Activated CD4-positive, alpha-beta T cell treated with anti-CD3 and anti-CD28 coated beads for 24 hours (primary cell): Measurements from ENCODE around the gene GNG10.
A peak's percentile ranks its signal among the peaks of the same experiment; 100 is the strongest.
"Not testable (repeated sequence)": the region's sequence is repeated elsewhere in the genome, so short reads cannot be mapped to it uniquely, and the experiment has no call there.

ENCODE experiments used
- DNase-seq, 2 donors: peaks; one replicate each; pipeline ENCODE4 v3.0.0-alpha.2; 2020; ENCODE audit warnings: low read depth in 2 of 2

Gene GNG10

DNA sequence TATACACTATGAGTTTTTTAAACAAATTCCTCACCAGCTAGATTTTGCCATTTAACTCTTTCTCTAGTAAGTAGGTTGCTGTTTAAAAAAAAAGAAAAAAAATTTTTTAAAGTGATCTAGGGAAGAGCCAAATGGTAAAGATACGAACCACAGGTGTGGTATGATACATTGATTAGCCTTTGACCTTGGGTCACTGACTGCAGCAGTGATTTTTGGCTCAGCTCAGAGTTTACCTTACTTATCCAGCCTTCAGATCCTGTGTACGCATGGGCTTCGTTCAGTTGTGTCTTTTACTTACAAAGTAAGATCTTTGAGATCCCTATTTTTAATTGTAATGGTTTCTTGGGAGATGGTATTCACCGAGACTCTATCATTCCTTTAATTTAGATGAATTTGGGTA lies 12.4 kb upstream of the GNG10 start:
- DNase-seq: no peak

DNA sequence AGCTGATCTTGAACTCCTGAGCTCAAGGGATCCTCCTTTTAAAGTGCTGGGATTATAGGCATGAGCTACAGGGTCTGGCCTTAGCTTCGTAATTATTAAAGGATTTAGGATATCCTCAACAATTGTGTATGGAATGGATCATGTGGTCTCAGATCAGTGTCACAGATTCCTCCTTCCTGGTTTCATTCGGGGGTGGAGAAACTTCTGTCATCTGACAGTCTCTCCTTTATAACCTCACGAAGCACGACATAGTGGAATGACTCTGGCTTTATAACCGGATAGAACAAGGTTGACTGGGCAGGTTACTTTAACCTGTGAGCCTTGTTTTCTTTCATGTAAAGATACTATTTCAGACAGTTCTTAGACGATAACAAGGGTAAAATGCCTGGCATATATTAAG lies 4.4 kb upstream of the GNG10 start:
- DNase-seq: no peak

DNA sequence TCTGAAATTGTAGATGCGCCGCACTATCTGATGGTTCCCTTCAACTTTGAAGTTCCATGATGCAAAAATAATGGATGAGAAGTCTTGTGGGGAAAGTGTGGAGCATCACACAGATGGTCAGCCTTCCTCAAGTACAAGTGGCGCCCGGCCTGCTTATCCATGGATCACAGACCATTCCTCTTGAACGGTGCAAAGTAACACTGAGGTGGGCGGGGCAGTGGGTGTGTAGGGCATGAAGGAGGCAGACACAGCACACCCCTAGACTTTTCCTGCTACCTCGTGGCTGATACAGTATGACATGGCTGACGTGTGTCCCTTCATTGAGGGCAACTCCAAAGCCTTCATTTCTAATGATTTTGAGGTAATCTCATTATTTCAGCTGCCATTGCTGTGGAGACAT lies 2.5 kb upstream of the GNG10 start:
- DNase-seq: no peak

DNA sequence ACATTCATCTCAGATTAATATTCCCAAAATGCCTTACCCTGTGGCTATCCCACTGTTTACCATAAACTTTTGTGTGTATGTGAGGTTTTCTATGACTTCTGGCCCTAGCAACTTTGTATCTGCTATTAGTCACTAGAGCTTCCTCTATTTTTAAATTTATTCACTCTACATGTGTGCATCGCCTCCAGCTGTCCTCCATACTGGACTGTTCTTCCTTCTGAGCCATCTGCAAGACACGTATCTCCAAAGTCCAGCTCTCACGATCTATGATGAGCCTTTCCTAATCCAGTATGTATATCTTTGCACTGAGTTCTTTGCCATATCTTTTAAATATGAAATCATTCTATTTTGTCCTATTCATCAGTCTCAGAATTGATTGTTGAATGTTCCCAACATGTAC lies 1.7 kb upstream of the GNG10 start:
- DNase-seq: no peak

DNA sequence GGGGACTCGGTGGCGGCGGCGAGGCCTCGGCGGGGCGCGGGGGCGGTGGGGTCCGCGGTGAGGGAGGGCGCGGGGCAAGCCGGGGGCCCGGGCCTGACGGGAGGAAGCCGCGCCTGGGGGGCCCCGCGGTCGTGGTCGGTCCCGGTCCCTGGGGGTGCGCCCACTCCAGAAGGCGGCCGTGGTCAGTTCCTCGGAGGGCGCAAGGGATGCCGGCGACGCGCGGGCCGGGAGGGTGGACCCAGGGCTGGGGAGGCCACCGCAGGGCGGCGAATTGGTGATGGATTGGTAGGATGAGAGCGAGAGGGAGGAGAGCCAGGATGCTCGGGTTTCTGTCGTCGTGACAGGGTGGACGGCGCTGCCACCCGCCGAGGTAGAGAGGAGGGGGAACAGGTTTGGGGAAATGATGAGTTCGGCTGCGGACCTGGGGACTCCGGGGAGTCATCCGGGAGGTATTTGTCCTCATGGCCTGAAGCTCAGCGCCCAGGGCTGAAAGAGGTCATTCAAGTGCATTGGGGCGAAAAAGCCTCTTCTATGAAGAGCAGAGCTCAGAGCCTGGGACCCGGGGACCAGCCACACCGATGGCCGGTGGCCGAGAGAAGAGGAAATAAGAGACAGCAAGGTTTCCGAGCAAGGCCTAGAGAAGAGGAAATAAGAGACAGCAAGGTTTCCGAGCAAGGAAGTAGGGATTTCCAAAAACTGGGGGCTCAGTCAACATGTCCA lies 557 bp downstream of the GNG10 start:
- DNase-seq: peak in 1 of 2 donors; percentile 6

DNA sequence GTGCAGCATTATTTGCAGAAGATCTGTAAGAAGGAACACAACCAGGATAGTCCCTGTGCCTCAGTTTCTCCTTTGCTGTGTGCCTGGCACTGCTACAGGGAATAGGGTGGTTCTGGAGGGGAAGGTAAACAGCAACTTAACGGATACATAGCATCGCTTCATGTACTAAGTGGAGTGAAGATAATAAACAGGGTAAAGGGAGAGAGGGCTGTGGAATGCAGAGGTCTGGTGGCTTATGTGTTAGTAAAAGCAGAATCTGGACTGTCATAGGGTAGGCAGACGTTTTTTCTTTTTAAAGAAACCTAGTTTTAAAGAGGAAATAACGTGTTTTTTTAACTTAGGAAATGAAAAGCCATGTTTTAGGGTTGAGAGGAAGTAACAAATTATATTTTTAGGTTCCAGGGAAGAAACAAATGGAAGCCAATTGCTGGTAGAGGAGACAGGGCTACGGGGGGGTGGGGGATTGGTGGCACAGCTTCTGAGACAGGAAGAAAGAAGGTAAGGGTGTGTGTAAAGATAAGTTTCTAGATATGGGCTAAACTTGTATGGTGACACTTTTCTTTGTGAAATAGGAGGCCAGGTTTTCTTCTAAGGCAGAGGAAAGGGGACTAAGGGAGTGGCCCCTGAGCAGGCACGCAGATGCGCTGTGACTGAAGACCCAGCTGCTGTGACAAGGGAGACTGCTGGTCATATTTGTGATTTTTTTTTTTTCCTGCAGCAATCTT lies 1.3 kb downstream of the GNG10 start:
- no peak for DNase-seq

DNA sequence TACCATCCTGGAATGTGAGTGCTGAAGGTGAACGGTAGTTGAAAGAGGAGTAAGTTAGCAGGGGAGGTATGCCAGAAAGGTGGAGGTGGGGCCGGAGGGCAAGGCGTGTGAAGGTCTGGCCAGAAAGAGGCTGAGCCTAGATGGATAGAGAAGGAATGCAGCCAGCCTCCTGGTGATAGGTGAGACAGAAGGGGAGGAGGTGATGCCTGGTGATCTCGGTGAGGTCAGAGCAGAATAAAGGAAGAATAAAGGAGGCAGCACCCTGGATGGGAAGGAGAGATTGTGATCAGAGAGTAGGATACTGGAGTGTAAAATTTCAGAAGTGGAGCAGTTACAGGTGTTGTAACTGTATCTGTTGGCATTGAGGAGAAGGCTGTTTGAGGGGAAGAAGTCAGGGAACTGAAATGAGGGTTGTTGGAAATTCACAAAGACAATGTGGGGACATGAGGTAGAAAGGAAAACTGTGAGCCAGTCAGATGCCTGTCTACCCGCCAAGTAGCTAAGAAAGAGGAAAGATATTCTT lies 2.0 kb downstream of the GNG10 start:
- no peak for DNase-seq

DNA sequence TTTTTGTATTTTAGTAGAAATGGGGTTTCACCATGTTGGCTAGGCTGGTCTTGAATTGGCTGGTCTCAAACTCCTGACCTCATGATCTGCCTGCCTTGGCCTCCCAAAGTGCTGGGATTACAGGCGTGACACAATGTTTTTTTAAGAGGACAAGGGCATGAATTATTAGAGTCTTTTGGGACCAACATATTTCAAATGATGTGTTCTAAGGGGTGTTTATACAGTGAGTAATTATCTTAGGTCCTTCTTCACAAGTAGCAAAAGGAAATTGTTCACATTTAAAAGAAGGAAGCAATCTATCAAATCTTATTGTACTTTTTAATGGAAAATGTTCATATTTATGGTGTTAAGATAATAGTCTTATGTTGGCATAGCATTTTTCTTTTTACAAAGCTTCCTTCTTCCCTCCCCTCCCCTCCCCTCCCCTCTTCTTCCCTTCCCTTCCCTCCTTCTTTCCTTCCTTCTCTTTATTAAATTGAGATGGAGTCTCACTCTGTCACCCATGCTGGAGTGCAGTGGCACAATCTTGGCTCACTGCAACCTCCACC lies 6.7 kb downstream of the GNG10 start:
- DNase-seq: no peak

DNA sequence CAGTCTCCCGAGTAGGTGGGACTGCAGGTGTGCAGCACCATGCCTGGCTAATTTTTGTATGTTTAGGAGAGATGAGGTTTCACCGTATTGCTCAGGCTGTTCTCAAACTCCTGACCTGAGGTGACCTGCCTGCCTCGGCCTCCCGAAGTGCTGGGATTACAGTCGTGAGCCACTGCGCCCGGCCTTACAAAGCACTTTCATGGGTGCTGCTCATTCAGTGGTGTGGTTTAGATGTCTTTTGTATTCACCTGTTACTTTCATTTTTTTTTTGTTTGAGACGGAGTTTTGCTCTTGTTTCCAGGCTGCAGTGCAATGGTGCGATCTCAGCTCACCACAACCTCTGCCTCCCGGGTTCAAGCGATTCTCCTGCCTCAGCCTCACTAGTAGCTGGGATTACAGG lies 7.2 kb downstream of the GNG10 start:
- not testable (repeated sequence) for DNase-seq

DNA sequence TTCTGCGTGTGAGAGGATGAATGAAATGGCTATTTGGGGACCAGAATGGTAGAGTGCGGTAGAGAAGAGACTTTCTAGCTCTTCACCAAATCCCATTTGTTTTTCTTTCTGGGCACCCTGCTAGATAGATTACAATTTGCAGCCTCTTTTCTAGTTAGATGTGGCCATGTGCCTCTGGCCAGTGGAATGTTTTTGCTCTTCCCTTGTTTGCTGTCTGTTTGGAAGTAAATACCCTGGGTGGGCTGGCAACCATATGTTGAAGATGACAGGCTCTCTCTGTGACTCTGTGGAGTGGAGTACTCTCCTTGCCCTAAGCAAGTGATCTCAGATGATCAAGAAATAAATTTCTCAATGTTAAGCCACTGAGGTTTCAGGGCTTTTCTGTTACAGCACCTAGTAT lies 12.9 kb downstream of the GNG10 start:
- DNase-seq: no peak

DNA sequence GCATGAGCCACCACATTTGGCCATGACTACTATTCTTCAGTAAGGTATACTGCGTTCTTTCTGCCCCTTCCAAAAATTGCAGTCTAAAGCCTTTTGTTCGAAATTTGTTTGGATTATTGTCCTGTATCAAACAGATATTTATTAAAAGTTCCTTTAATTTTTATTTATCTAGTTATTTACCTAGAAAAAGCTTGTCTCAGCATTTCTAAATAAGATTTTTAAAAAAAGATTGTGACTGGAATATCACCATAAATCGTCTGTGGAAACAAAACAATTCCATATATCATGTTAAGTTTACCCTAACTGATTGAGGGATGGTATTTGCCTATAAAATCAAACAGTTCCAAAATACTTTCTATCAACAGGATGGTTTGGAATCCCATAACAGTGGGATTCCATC lies 14.7 kb downstream of the GNG10 start:
- no peak for DNase-seq

DNA sequence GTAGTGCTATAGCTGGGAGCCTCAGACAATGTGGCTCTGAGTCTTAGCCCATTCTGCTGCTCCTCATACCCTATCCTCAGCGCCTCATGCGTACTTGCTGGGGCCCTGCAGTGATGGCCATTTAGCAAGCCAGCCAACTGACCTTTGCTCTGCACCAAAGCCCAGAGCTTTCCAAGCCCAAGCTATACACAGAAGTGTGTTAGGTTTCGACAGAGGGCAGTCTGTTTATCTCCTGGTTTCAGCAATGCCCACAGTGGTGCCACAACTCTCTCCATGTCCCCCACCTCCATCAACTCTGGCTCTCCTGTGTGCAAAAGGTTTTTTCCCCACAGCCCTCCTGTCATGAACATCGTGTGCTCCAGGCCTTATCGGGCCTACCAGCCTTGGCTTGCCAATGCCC lies 16.9 kb downstream of the GNG10 start:
- DNase-seq: no peak

DNA sequence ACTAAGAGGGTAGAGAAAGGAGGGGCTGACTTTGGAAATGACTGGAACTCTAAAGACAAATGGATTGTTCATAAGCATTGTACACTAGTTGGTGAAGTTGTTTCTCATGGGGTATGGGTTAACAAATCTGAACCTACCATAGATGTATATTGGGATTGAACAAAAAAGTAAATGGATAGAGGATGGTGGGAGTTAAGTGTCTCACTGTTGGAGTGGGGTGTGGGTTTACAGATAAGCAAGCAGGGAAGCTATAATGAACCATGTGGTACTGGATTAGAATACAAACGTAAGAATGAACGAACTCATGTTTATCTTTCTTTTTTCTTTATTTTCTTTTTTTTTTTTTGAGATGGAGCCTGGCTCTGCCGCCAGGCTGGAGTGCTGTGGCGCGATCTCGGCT lies 17.8 kb downstream of the GNG10 start:
- no peak for DNase-seq

DNA sequence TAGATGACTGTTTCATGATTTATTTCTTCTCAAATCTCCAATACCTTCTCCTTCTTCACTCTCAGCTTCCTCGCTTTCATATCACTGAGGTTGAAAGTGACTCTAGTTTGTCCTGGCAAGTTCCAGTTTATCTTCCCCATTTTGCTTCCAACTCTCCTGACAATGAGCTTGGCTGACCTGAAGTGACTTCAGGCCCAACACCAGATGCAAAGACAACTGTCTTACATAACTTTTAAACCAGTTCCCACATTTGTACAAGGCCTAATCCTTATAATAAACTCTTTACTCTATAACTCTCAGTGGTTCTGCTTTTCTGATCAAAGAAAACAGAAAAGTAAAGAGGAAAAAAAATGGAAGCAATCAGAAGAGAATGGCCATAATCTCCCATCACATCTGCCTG lies 22.0 kb downstream of the GNG10 start:
- no peak for DNase-seq

DNA sequence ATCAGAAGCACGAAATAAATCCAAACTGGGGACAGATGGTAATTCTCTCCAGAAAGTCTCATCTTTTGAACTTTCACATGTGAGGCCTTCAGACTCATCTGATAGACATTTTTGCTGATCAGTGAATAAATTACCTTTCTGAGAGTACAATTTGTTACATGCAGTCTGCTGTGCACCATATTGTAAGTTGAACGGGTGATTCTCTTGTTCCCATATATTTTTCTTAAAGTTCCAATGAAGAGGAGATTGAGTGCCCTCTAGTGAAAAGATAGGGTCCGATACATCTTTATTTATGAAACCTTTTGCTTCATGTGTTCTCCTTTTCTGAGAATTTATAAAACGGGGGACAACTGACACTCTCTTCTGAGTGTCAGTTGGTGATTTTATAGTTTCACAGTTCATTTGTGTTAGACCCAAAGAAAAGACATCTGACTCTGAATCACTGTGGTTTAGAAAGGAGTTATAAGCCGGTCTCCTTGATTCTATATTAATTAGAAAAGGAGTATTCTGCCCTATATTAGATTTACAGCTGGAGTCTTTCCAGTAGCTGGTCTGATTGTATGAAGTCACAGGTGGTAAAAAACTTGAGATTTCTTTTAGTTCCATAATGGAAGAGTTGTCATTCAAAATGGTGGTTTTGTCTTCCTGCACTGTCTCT lies 30.4 kb downstream of the GNG10 start:
- no peak for DNase-seq

DNA sequence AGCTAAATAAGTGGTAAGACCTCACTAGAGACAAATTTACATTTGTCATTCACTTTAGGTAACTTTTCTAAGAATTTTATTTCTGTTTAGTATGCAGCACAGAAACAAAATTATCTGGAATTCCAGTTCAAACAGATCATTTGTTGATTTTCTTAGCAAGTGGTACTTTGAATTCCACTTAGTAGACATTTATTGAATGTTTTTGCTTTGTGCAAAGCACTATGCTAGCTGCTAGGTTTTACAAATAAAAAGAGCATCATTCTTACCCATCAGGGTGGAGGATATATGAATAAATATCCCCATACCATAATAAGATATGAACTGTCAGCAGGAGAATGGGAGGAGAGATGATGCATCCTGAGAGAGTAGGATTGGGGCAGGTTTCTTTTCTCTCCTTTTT lies 35.4 kb downstream of the GNG10 start:
- no peak for DNase-seq

DNA sequence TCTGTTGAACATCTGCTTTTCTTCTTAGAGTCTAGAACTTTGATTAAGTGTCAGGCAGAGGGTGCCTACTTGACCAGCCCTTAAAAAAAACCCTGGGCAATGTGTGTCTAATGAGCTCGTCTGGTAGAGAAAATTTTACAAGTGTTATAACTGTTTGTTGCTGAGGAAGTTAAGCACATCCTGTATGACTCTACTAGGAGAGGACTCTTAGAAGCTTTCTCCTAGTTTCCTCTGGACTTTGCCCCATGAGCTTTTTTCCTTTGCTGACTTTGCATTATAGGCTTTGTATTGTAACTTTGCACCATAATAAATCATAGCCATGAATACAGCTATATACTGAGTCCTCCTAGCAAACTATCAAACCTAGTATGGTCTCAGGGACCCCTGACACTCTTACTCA lies 39.4 kb downstream of the GNG10 start:
- no peak for DNase-seq

DNA sequence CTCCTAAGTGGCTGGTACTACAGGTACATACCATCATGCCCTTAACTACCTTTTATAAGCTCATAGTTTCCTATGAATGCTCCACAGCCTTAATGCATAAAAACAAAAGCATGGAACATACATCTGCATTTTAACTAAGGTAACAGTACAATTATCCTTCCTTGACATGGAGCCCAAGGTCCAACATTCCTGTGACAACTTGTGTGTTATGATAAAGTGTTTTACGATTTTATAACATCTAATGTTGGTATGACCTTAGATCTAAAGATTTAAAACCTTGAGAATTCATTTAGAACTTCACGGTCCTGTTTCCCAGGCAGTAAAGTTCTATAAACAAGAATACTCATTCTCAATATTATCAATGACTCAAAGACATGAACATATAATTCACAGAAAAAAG lies 43.1 kb downstream of the GNG10 start:
- no peak for DNase-seq

DNA sequence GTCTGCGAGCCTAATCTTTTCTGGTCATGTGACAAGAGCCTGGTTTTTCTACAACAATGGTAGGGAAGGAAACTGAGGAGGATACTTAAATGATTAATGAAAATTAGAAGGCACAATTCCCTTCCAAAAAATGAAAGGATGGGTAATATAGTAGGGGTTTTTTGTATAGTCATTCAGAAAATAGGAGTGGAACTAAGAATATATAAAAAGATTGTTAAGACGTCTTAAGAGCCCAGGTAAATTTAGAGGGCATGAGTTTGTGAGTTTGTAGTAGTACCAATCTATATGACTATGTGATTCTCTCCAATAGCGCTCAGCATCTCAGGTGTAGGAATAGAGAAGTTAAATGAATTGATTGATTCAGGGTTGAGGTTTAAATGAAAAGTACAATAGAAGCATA lies 50.1 kb downstream of the GNG10 start:
- DNase-seq: no peak

DNA sequence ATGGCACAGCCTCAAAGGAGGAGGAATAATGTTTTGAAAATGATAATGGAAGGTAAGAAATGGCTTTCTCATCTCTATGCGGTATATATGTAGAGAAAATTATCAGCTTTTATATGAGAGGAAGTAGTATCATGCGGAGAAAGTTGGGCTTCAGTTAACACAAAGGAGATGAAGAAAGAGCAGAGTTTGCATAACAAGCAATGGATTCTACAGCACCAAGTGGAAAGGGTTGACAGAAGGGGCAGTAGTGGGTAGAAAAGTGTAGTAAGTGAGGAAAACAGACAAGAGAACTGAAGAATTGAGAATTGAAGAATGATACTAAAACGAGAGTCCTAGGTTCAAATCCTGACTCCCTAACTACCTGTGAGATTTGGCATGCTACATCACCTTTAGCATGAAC lies 51.0 kb downstream of the GNG10 start:
- no peak for DNase-seq

DNA sequence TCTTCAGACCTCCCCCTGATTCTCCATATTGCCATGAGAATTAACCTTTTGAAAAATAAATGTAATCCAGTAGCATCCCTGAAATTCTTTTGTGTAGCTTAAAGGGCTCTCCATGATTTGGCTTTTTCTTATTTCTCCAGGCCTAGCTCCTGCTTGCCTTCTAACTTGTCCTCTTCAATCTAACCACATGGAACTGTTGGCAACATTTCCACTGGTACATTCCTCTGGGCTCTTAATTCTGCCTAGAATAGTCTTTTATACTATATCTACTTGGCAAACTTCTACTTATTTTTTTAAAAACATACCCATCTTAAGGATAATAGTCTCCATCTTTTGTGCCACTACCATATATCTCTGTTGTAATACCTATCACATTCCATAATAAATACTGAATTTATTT lies 54.1 kb downstream of the GNG10 start:
- DNase-seq: no peak

DNA sequence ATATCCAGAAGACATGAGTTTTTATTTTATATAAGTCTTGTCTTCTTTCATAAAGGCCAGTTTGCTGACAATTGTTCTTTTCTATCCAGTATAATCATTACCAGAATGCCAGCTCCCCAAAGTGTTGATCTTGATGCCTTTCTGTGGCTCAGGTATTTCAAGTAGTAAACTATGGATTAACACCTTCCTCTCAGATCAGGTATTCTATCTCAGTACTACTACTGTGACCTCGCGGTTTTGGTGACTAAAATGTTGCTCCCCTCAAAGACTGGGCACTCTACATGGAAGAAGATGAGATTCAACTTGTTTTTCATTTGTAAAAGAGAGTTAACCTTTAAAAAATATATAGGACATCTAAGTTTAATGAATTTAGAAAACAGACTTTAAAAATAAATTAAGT lies 58.1 kb downstream of the GNG10 start:
- no peak for DNase-seq
